ENCODE data around the gene MTFR2.
A peak's percentile ranks its signal among the peaks of the same experiment; 100 is the strongest.

The MTFR2 gene

DNA sequence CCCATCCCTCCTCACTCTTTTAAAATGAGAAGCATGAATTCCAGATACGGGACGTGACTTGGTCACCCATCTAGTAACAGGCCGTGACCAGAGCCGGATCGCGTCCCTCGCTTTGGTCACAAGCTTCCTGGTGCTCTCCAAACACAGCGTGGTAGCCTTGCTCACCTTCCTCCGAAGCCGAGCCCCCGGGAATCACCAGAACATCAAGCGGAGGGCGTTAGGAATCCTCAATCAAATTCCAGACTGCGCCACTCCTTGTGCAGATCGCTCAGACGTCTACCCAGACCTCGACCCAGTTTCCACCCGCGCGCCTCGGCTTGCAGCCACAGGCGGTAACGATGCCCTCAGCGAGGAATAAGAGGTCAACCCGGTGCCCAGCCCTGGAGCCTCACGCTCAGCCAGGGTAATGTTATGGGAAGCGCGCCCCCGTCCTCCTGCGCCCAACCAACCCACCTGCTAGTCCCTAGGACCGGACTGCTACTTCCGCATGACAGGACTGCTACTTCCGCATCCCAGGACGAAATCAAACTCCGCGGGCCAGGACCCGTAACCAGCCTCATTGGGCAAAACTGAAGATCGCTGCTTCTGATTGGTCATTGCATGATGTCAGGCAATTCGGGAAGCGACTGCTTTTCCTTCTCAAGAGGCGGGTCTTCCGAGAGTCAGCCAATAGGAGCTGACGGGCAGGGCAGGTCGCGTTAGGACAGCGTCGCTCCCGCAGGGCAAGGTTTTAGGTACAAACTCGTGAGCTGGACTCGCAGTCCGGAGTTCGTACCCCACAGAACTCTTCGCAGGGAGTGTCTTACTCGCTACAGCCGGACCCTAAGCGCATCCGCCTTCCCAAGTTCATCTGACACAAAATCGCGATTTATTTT is at the start of gene MTFR2:
Gene MTFR2 (minus strand): TSS at position 501 of the 875 bp plus-strand sequence. CDS start 1,212 bp downstream, outside the sequence.
- peak; percentile 92 for DNase-seq

- DNase-seq: no peak
Observed at GRCh38 chr6:136294621-136295020, 44.5 kb upstream of the MTFR2 start.

DNA sequence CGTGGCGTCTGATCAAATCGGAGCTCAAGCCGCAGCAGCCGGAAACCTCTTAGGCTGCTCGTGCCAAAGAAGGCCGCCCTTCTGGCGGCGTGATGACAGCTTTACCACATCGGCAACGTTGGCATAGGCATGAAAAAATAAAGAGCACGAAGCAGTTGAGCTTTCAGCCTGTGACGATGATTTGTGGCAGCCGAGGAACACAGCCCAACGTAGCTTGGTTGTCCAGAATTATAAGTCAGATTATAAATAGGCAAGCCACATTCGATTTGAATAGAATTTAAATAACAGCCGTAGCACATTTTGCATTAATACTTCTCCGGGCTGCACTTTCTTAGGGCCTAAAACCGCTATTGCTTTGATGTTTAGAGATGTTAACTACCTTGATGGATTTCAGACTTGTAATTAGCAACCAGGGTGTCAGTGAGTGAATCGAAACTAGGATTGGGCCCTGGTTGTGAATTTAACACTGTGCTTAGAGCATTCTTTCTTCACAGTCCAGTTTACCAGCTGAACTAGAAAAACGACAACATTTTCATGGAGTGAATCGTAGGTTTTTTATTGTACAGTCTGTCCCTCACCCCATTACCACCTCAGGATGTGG is 40.4 kb upstream of the MTFR2 start:
- DNase-seq: peak; percentile 79

DNA sequence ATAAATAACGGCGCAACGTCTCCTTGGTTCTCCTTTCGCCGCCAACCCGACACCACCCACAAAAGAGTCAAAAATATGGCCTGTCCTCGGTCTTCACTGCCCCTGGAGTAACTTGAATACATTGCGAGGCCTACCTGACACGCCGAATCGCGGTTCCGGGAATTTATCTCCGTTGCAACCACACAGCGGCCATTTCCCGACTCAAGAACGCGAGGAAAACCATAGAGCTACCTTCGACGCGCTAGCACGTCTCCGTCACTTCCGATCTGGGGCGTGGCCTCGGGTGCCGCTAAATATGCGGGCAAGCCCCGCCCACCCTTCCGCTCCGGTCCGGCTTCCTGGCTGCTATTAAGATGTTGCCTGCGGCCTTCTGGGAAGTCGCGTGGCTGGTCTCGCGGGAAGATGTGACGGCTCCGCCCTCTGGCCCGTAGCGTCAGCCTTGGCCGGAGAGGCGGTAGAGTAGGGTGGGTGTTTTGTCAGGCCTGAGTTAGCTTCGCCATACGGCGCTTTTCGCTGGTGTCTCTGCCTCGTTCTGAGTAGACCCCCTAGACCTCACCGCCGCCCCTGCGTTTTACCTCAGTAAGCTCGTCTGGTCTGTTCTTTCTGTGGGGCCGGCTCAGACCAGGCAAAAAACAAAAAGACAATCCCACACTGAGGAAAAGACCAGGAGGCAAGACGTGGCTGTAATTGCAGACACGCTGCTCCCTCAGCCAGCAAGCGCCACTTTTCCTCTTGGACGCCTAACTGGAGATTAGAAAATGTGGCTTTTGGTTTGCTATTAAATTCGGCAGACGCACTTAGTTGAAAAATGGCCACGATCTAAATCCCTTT is 39.7 kb upstream of the MTFR2 start, which contains the start of gene BCLAF1:
Gene BCLAF1 (minus strand): TSS at position 268 of the 831 bp plus-strand sequence. CDS start 9,980 bp downstream, outside the sequence.
- peak; percentile 99 for DNase-seq

DNA sequence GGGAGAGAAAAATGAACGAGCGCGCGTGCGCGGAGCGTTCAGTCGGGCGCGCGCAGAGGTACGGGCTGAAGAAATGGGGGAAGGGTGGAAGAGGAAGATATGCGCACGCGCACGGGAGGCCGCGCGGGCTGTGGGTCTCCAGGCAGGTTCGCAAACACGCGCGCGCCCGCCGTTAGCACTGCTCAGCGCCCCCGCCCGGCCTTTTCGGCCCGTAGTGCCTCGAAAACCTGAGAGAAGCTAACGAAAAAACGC is 39.1 kb upstream of the MTFR2 start:
- peak; percentile 93 for DNase-seq

DNA sequence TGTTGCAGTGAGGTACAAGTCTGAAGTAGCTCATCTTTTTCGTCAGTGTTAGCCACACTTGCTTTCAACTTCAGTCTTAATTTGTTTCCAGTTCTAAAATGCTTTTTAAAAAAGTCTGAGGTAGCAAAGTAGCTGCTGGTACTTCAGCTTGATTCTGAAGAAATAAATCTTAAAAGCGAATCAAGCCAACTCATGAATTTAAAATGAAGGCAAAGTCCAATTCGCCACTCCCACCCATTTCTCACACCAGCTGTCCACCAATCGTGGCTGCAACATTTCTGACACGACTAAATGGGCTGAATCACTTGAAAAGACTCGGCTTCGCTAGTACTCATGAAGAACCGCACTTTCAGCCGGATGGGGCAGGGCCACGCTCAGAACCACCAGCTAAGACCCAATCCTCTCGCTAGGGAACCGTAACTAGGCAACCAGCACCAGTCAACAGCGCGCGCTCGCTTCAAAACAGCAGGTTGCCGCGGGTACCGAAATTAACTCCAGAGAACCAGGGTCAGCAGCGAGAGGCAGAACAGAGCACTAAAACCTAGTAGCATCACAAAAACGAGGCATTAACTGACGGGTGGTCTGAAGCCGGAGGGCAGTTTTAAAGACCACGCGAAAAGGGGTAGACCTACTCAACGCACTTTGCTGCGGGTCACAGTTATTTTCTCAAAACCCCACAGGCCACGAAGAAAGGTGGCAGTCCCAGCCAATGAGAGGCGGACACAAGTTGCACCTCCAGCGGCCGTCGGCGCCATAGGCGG is 38.6 kb upstream of the MTFR2 start:
- peak; percentile 90 for DNase-seq

GRCh38 chr6:136284909-136285308 is 34.8 kb upstream of the MTFR2 start:
- no peak for DNase-seq

DNA sequence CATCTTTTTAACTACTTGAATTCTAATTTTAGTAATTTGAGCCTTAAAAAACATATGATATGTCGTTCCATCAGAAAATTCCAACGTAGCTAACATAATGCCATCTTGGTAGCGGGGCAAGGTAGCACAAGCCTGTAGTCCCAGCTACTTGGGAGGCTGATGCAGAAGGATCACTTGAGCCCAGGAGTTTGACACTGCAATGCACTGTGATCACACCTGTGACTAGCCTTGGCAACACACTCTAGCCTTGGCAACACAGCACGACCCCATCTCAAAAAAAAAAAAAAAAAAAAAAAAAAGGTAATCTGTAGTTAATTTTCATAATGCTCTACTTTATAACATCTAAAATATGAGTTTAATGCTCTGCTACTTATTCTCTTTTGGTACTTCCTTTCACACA is 32.8 kb upstream of the MTFR2 start:
- DNase-seq: no peak

GRCh38 chr6:136280032-136280609 is 30.0 kb upstream of the MTFR2 start:
- no peak for DNase-seq

- no peak for DNase-seq
Observed at GRCh38 chr6:136274062-136274461, 24.0 kb upstream of the MTFR2 start.

DNA sequence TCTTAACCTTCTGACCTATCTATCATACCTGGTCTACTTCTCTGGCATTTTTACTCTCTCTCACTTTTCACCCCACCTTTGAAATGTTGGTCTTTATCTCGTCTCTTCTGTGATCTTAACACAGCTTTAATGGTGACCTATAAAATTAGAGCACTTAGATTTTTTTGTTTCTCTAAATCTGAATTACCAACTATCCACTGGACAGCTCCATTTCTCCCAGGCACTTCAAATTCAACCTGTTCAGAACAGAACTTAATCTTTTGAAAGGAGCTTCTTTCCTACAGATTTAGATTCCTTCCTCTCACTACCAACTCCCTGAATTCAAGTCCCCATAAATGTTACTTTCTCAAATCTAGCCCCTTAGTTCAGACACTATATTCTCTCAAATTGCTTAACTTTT is 15.0 kb upstream of the MTFR2 start:
- no peak for DNase-seq

GRCh38 chr6:136262940-136263339 is 12.8 kb upstream of the MTFR2 start:
- DNase-seq: no peak

GRCh38 chr6:136254851-136255466 is 4.8 kb upstream of the MTFR2 start:
- DNase-seq: no peak

- DNase-seq: no peak
Observed at GRCh38 chr6:136253734-136254133, 3.6 kb upstream of the MTFR2 start.

DNA sequence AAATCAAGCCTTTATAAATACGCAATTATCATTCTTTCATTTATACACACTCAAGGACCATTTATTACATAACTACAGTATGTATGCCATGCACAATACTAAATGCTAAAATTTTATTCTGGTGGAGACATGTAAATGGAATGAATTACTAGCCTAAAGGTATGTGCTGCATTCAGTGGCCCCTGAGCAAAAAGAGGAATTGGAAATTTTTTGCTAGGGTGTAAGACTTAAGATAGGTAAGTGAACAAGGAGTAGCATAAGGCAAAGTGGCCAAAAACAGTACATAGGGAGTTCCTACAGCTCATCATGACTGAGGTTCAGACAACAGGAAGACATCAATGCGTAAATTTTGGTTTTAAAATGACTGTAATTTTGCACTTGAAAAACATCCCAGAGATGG is 2.3 kb upstream of the MTFR2 start:
- no peak for DNase-seq

GRCh38 chr6:136251394-136251793 is 1.3 kb upstream of the MTFR2 start:
- no peak for DNase-seq

- no peak for DNase-seq
Observed at GRCh38 chr6:136250686-136251008, 536 bp upstream of the MTFR2 start.

GRCh38 chr6:136249336-136249735 is 775 bp downstream of the MTFR2 start:
- no peak for DNase-seq

GRCh38 chr6:136244061-136244616 is 6.0 kb downstream of the MTFR2 start:
- DNase-seq: no peak

- no peak for DNase-seq
Observed at GRCh38 chr6:136236466-136237293, 13.4 kb downstream of the MTFR2 start.

- no peak for DNase-seq
Observed at GRCh38 chr6:136235233-136235564, 14.9 kb downstream of the MTFR2 start.

Data from activated naive CD4-positive, alpha-beta T cell treated with Interleukin-2 at 50 U/mL for 16 hours (primary cell).